ENCODE measurements around the gene RPS19. TPM values are rescaled to one million over a fixed set of nuclear protein-coding genes. Genes with fewer than 3 reads are reported as not detected.

RPS19 gene
- total RNA-seq, 1 donor from 2014 or later: 3,144 TPM

- intact Hi-C loops (cut with micrococcal nuclease): no loop called here
These were observed 52.1 kb downstream of the RPS19 start for GRCh38 chr19:41911889-41912731.

DNA sequence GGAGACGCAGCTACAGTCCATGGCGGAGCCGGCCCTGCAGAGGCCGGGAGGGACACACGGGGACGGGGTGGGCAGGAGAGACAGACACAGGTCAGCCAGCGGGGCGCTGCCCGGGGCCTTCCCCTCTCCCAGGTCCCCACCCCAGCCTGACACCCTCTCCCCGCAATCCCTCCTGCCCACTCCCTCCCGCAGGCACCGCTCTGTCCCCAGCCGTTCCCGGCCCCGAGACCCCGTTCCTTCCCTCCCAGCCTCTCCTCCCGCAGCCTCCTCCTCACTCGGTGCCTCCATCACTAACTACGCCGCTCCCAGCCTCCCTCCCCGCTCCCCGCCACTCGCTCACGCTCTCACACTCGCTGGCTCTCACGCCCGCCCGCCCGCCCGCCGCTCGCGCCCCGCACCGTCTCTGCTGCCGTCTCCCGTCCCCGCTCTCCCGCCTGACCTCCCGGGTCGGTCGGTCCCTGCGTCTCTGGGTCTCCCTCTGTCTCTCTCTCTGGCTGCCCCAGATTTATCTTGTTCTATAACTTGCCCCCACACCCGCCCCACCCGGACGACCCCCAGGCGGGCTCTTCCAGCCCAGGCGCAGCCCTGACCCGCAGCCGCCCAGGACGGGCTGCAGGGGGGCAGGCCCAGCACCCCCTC lies 53.0 kb downstream of the RPS19 start:
- intact Hi-C loops (cut with micrococcal nuclease): no loop called here

DNA sequence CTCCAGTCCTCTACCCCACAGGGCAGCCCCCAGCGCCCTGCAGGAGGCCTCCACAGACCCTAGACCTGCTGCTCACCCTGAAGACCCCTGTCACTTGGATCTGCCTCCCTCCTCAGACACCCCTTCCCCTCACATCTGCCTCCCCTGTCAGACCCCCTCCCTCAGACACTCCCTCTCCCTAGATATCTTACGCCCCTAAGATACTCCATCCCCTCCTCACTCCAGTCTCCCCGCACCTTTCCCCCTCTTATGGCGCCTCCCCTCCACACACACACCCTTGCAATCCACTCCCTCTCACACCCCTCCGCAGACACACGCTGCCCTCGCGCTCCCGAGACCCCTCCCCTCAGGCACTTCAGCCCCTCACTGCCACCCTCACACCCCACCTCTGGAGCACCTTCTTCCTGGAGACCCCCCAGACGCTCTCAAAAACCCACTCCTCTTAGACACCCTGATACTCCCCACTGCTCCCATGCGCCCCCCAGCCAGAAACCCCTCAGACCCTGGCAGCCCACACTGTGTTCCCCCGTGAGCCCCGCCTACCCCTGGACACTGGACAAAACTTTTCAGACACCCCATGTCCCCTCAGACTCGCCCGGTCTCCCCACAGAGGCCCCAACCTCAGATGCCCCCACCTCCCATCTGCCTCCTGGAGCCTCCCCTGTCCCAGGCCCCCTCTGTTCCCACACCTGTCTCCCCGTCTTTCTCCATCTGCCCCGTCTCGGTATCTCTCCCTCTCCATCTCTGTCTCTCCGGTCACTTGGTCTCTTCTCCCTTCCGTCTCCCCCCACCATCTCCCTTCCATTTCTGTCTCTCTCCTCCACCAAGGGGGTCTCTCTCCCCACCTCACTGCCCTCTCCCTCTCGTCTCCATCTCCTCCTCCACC lies 53.7 kb downstream of the RPS19 start:
- intact Hi-C loops (cut with micrococcal nuclease): loop anchor here (2.0 kb wide), 1 partner anchor 15 kb away; the partner anchor contains the start of gene ERFL

GRCh38 chr19:41914424-41914834 lies 54.4 kb downstream of the RPS19 start:
- intact Hi-C loops (cut with micrococcal nuclease): loop anchor here (2.0 kb wide), 1 partner anchor 14 kb away; the partner anchor contains the start of gene ERFL

- intact Hi-C loops (cut with micrococcal nuclease): loop anchor here (2.0 kb wide), 1 partner anchor 14 kb away; the partner anchor contains the start of gene ERFL
These were observed 55.1 kb downstream of the RPS19 start for GRCh38 chr19:41915021-41915775.

GRCh38 chr19:41915776-41916414 lies 55.8 kb downstream of the RPS19 start:
- intact Hi-C loops (cut with micrococcal nuclease): loop anchor here (2.0 kb wide), 1 partner anchor 13 kb away; the partner anchor contains the start of gene ERFL

DNA sequence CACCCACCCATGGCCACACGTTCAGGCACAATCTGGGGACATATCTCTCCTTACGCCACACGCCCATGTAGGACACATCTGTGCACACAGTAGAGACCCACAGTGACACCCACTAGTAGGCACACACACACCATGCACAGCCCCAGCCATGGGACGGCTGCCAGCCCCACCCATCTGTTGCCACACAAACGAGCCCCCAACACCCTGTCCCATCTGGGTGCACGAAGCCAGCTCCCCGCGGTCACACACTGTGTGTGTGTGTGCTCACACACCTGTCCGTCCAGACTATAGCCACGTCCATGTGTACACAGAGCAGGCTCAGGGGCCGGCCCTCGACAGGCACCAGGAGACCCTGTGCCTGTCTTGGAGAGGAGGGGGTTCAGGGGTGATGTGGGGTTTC lies 57.6 kb downstream of the RPS19 start:
- intact Hi-C loops (cut with micrococcal nuclease): no loop called here

GRCh38 chr19:41918095-41918494 lies 58.0 kb downstream of the RPS19 start:
- intact Hi-C loops (cut with micrococcal nuclease): no loop called here

DNA sequence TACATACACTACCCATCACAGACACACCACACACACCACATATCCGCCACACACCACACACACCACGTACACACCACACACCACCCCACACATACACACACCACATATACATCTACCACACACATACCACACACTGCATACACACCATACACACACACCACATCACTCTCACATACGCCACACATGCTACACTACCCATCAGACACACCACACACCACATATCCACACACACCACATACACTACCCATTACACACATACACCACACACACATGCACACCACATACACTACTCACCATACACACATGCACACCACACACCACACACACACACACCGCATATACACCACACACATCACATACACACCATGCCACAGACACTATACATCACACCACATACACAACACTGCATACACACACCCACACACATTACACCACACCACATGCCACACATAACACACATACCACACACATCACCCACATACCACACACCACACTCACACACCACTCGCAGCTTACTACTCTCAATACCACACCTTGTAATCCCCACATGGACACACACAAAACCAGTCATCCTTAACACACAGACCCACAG lies 58.7 kb downstream of the RPS19 start:
- intact Hi-C loops (cut with micrococcal nuclease): no loop called here

DNA sequence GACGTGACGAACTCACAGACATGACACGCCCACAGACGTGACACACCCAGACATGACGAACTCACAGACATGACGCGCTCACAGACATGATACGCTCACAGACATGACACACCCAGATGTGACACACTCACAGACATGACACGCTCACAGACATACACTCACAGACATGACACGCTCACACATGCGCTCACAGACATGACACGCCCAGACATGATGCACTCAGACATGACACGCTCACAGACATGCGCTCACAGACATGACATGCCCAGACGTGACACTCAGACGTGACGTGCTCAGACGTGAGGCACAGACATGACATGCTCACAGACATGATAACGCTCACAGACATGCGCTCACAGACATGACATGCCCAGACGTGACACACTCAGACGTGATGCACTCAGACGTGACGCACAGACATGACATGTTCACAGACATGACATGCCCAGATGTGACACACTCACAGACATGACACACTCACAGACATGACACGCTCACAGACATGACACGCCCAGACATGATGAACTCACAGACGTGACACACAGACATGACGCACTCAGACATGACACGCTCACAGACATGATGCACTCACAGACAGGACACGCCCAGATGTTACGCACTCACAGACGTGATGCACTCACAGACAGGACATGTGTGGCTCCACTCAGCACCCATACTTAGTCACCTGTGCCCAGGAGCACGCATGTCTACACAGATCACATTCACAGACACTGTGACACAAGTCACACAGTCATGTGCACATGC lies 60.1 kb downstream of the RPS19 start:
- intact Hi-C loops (cut with micrococcal nuclease): no loop called here

GRCh38 chr19:41920882-41921576 lies 61.0 kb downstream of the RPS19 start:
- intact Hi-C loops (cut with micrococcal nuclease): no loop called here

GRCh38 chr19:41921577-41922576 lies 61.8 kb downstream of the RPS19 start:
- intact Hi-C loops (cut with micrococcal nuclease): no loop called here

Other genes starting within 250 kb of the RPS19 start
- gene CEACAM4, start 233.2 kb upstream of the RPS19 start, total RNA-seq: not detected in 2 replicates
- not detected in 2 replicates for gene CEACAM7, start 172.0 kb upstream of the RPS19 start, total RNA-seq
- not detected in 2 replicates for gene CEACAM5, start 151.6 kb upstream of the RPS19 start, total RNA-seq
- gene CEACAM6, start 104.7 kb upstream of the RPS19 start, total RNA-seq: not detected in 2 replicates
- gene CEACAM3, start 63.7 kb upstream of the RPS19 start, total RNA-seq: not detected in 2 replicates
- not detected in 2 replicates for gene LYPD4, start 15.6 kb upstream of the RPS19 start, total RNA-seq
- not detected in 2 replicates for gene DMRTC2, start 15.2 kb upstream of the RPS19 start, total RNA-seq
- 2.7 and 3.3 TPM in 2 replicates for gene CD79A, start 17.0 kb downstream of the RPS19 start, total RNA-seq
- 638 and 664 TPM in 2 replicates for gene ARHGEF1, start 22.9 kb downstream of the RPS19 start, total RNA-seq
- 1.9 and 2.1 TPM in 2 replicates for gene ERFL, start 68.2 kb downstream of the RPS19 start, total RNA-seq
- gene RABAC1, start 99.1 kb downstream of the RPS19 start, total RNA-seq: 81.7 and 90.6 TPM in 2 replicates
- gene ATP1A3, start 134.0 kb downstream of the RPS19 start, total RNA-seq: 0.95 and 0.98 TPM in 2 replicates
- gene GRIK5, start 210.0 kb downstream of the RPS19 start, total RNA-seq: 3.6 and 4.6 TPM in 2 replicates
- 15.2 and 15.9 TPM in 2 replicates for gene ZNF574, start 215.9 kb downstream of the RPS19 start, total RNA-seq

All from T-helper 1 cell treated with Interleukin-12 subunit alpha and Interleukin-12 subunit beta and Interleukin-4 antibody, amounts not matched to agents 30 ng/mL and 1 ng/mL, for 36 hours (primary cell).